Psoas muscle (tissue), 8 donors: ENCODE results near the gene CTBS. TPM values are rescaled to one million over a fixed set of nuclear protein-coding genes. Genes with fewer than 3 reads are reported as not detected.

Experiments
- ATAC-seq, 4 donors: fragments of 200-7000 bp; cut with Tn5 transposase; one replicate each; pipeline ENCODE4 v1.9.1; 2020; ENCODE audit warnings: moderate library complexity in 3 of 4, mild to moderate bottlenecking in 2 of 4
- DNase-seq, 2 donors: peaks; one replicate each; pipeline ENCODE4 v3.0.0-alpha.2; 2020
- H3K27ac ChIP-seq: fragments of 200-600 bp; one replicate; pipeline ENCODE4 v1.8.0; 2022
- H3K27me3 ChIP-seq, 3 donors: fragments of 200-600 bp in 1 of 3; one replicate each; pipeline versions ENCODE4 v1.6.1 to v1.8.0; 2013 to 2022; ENCODE audit warnings: low read length in 2 of 3, mild to moderate bottlenecking in 2 of 3, moderate library complexity in 1 of 3; ENCODE audit not compliant: insufficient read depth in 3 of 3
- H3K36me3 ChIP-seq, 2 donors: fragments of 200-600 bp in 1 of 2; one replicate each; pipeline versions ENCODE4 v1.6.1 to v1.8.0; 2013 to 2022; ENCODE audit warnings: low read depth in 1 of 2, mild to moderate bottlenecking in 1 of 2, moderate library complexity in 1 of 2; ENCODE audit not compliant: insufficient read depth in 1 of 2
- H3K4me1 ChIP-seq: fragments of 200-600 bp; one replicate; pipeline ENCODE4 v1.8.0; 2022
- H3K4me3 ChIP-seq: fragments of 200-600 bp; one replicate; pipeline ENCODE4 v1.8.0; 2022; ENCODE audit warnings: mild to moderate bottlenecking
- H3K9me3 ChIP-seq: fragments of 200-600 bp; one replicate; pipeline ENCODE4 v1.8.0; 2022
- WGBS, 3 donors: extraction: QIAGEN DNeasy Blood & Tissue Kit; methylation state at CpG; one replicate each; pipeline versions ENCODE4 v1.1.6 to v1.1.7; 2013; 5-methylcytosine and 5-hydroxymethylcytosine counted together
- intact Hi-C, 2 donors: fragments of 100-400 bp; cut with DNase I; formaldehyde crosslinking; loops; one replicate each; pipeline versions ENCODE4 v1.11.0 to v1.14.2; 2022
- polyA plus RNA-seq, 3 donors: library from polyadenylated mRNA; stranded (reverse); fragments of 200-250 nt; gene quantifications; one replicate each; pipeline ENCODE4 v1.2.3, GENCODE V29; 2013
- total RNA-seq, 4 donors: library from RNA; stranded (reverse); fragmentation: NEBNext Ultra II Directional in 2 of 4; extraction: Animal tissue kit (Norgen Biotek cat#: 25700) in 2 of 4; gene quantifications; one replicate each; pipeline versions ENCODE4 v1.2.1 to v1.2.4, GENCODE V29; 2021 to 2023
- TF ChIP-seq, protein P1 (sequence below): fragments of 200-600 bp; IDR thresholded peaks from one replicate; pipeline ENCODE4 v1.8.0; 2022; ENCODE audit warnings: antibody characterized with exemption
- donor health status: healthy with polysubstance abuse.
- donor health status: DM: no; HTN: no; CAD: no; lungs with moderate emphysema.
- donor health status: Bipolar disorder and iron deficiency.
- donor health status: healthy.
- donor health status: DM: yes; HTN: yes; CAD: no.
- donor health status: DM: no; HTN: no; CAD: no.
- donor health status: DM: no; HTN: no; CAD: no.
- donor health status: DM: yes; HTN: yes; CAD: no.

The CTBS gene
- total and polyA plus RNA-seq, 7 donors, result 1.8 to 5.2 (median 4.4) TPM

DNA sequence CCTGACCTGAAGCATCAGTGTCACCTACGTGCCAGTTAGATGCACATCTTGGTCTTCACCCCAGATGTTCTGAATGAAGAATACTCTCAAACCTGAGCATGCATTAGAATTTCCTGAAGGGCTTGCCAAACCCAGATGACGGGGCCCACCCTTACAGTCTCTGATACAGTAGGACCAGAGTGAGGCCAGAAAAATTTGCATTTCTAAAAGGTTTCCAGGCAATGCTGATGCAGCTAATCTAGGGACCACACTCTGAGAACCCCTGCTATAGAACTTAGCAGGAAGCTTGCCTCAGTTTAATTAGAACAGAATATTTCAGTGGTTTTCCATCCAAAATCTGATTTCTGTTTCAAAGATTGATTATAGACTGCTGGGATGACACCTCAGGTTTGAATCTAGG is 9.9 kb upstream of the CTBS start:
- no peaks in the 10 kb centered on the region for H3K27me3 ChIP-seq
- no peaks in the 10 kb centered on the region for H3K36me3 ChIP-seq
- H3K4me1 ChIP-seq, result peaks cover 12% of the 10 kb centered on the region
- no peaks in the 10 kb centered on the region for H3K9me3 ChIP-seq
- no peak overlapping the region for H3K4me3 ChIP-seq
- TF ChIP-seq, protein P1, sequence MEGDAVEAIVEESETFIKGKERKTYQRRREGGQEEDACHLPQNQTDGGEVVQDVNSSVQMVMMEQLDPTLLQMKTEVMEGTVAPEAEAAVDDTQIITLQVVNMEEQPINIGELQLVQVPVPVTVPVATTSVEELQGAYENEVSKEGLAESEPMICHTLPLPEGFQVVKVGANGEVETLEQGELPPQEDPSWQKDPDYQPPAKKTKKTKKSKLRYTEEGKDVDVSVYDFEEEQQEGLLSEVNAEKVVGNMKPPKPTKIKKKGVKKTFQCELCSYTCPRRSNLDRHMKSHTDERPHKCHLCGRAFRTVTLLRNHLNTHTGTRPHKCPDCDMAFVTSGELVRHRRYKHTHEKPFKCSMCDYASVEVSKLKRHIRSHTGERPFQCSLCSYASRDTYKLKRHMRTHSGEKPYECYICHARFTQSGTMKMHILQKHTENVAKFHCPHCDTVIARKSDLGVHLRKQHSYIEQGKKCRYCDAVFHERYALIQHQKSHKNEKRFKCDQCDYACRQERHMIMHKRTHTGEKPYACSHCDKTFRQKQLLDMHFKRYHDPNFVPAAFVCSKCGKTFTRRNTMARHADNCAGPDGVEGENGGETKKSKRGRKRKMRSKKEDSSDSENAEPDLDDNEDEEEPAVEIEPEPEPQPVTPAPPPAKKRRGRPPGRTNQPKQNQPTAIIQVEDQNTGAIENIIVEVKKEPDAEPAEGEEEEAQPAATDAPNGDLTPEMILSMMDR, result no peak
- DNase-seq, result no peak
- intact Hi-C loops, result no loop called here
- WGBS, 3 donors, result 78 to 87% (median 81%) methylated on average over 2 of the region's 2 CpGs
- no peak overlapping the region for H3K27ac ChIP-seq
- ATAC-seq, result no peak

DNA sequence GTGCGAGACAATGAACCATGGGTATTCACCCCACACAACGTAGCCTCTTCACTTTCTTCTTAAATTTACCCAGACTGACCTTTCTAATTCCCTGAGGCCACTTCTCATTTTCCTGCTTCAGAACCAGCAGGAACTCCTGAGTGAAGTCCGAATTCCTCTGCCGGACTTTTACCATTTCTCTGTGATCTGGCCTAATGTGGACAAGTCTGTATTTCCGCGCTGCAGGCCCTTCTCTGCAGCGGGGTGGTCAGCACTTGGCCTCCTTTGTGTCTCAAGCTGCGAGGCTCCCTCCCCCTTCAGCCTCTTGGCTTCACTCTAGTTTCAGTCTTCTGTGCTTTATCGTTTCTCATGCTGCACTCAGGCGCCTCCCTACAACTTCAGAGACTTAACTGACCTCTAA is 9.4 kb upstream of the CTBS start:
- Histone ChIP-seq H3K9me3 (no peaks in the 10 kb centered on the region), H3K36me3 (no peaks in the 10 kb centered on the region), H3K27ac (no peak overlapping the region), H3K4me1 (peaks cover 12% of the 10 kb centered on the region), H3K27me3 (no peaks in the 10 kb centered on the region), H3K4me3 (no peak overlapping the region)
- TF ChIP-seq, protein P1, result no peak
- intact Hi-C loops, result no loop called here
- no peak for ATAC-seq
- DNase-seq, result no peak
- 67 to 72% (median 67%) methylated on average over 10 of the region's 10 CpGs for WGBS, 3 donors

DNA sequence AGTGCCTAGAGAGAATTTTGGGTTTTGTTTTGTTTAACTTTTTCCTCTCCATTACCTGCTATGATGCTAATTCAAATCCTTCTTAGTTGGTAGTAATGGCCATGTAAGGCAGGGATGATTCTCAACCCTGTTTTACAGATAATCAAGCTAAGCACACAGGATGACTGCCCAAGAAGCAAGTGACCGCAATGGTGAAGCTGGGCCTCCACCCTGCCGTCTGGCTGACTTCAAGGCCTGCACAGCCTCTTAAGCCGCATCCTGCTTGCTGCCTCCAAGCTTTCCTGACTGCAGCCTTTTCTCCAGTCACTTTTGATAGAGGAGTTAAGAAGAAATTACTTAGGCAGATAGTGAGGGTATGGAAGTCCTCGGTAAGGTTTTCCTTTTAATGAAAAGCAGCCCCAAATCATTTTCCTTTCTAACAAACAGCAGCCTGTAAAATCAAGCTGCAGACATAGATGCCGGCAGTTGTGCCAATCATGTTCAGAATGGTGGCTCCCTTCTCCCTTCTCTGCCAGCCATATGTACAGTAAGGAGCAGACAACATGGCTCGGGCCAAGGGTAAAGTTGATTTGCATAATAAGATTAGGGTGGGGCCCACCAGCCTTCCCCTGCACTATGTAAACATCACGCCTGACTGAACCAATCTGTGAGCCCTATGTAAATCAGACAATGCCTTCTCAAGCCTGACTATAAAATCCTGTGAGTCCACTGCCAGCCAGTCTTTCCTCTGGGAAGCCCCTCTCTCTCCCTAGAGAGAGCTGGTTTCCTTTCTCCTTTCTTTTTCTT is 8.8 kb upstream of the CTBS start:
- WGBS, 3 donors, result 77 to 83% (median 82%) methylated on average over 7 of the region's 7 CpGs
- peaks cover 9% of the 10 kb centered on the region for H3K4me1 ChIP-seq
- no peaks in the 10 kb centered on the region for H3K27me3 ChIP-seq
- H3K4me3 ChIP-seq, result no peak overlapping the region
- intact Hi-C loops, result no loop called here
- H3K9me3 ChIP-seq, result no peaks in the 10 kb centered on the region
- H3K36me3 ChIP-seq, result no peaks in the 10 kb centered on the region
- H3K27ac ChIP-seq, result no peak overlapping the region
- no peak for DNase-seq
- TF ChIP-seq, protein P1, result no peak
- ATAC-seq, result no peak

DNA sequence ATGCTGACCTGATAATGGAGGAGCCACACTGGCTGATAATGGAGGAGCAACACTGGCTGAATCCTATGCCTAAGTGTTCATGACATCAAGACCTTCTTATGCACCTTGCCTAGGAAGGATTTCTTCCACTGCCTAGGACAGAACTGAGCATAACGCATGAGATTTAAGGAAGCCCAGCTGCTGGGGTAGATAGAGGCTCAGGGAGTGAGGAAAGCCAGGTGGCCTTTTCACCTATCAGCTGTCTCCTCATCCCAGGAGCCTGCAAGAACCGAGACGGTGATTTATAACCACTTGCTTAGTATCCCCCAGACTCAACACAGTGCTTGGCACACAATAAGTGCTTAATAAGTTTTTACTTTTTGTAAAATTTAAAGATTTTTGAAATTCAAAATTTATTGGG is 7.4 kb upstream of the CTBS start:
- H3K36me3 ChIP-seq, result no peaks in the 10 kb centered on the region
- no peak for ATAC-seq
- 79 to 89% (median 81%) methylated on average over 3 of the region's 3 CpGs for WGBS, 3 donors

More for the DNA sequence above, 7.4 kb upstream of the CTBS start:
- DNase-seq, result no peak
- no peaks in the 10 kb centered on the region for H3K9me3 ChIP-seq
- no peak overlapping the region for H3K4me3 ChIP-seq
- H3K27me3 ChIP-seq, result no peaks in the 10 kb centered on the region
- intact Hi-C loops, result no loop called here
- H3K27ac ChIP-seq, result no peak overlapping the region
- TF ChIP-seq, protein P1, result no peak
- no peaks in the 10 kb centered on the region for H3K4me1 ChIP-seq
